B cell (primary cell): Measurements from ENCODE around the gene XXYLT1. TPM values are rescaled to one million over a fixed set of nuclear protein-coding genes. Genes with fewer than 3 reads are reported as not detected.

ENCODE experiments used
- ATAC-seq: fragments of 200-7000 bp; cut with Tn5 transposase; one replicate; pipeline ENCODE4 v1.10.0; 2021; ENCODE audit warnings: low read depth, mild to moderate bottlenecking, moderate number of reproducible peaks, moderate library complexity
- CTCF ChIA-PET: fragments of 350-600 bp; sonication (Branson Sonifier 250); formaldehyde crosslinking; loops from one replicate; lab custom pipeline; 2021; ENCODE audit warnings: antibody characterized with exemption, inconsistent platforms; lab: Charles Lee
- POLR2A ChIA-PET: fragments of 350-600 bp; sonication (Branson Sonifier 250); formaldehyde crosslinking; loops from one replicate; lab custom pipeline; 2021; ENCODE audit warnings: antibody characterized with exemption; lab: Charles Lee
- DNase-seq: peaks from one replicate; pipeline ENCODE4 v3.0.0; 2013
- H2AFZ ChIP-seq: 2 replicates; pipeline ENCODE4 v1.6.1; 2012; ENCODE audit warnings: mild to moderate bottlenecking, low read depth, low read length; ENCODE audit not compliant: insufficient read depth, poor library complexity, severe bottlenecking
- H3K27ac ChIP-seq, 2 donors: 1 replicate in 1 of 2; 2 replicates in 1 of 2; pipeline ENCODE4 v1.5.1; 2012 to 2013; ENCODE audit warnings: low read length in 2 of 2, mild to moderate bottlenecking in 2 of 2, moderate library complexity in 1 of 2
- H3K27me3 ChIP-seq, 4 experiments: fragments of 200-600 bp in 1 of 4; sonication (generic) in 1 of 4; replicated peaks in 1 of 4; 1 replicate in 2 of 4; 2 replicates in 2 of 4; pipeline versions ENCODE4 v1.6.1 to v1.7.0; 2013 to 2016; ENCODE audit warnings: low read length in 3 of 4, mild to moderate bottlenecking in 2 of 4, mixed read lengths in 1 of 4, moderate library complexity in 1 of 4; ENCODE audit not compliant: insufficient read depth in 4 of 4, control insufficient read depth in 3 of 4; ENCODE audit errors: control extremely low read depth in 1 of 4
- H3K36me3 ChIP-seq, 2 experiments: replicated peaks in 1 of 2; 1 replicate in 1 of 2; 2 replicates in 1 of 2; pipeline versions ENCODE4 v1.6.1 to v1.7.1; 2013; ENCODE audit warnings: low read length in 1 of 2; ENCODE audit not compliant: insufficient read depth in 2 of 2, control insufficient read depth in 1 of 2; ENCODE audit errors: control extremely low read depth in 1 of 2, extremely low read depth in 1 of 2
- H3K4me1 ChIP-seq, 2 donors: fragments of 200-600 bp in 1 of 2; sonication (generic) in 1 of 2; 1 replicate in 1 of 2; 2 replicates in 1 of 2; pipeline versions ENCODE4 v1.5.1 to v1.6.1; 2013 to 2017; ENCODE audit warnings: low read length in 2 of 2; ENCODE audit not compliant: control insufficient read depth in 2 of 2, insufficient read depth in 2 of 2
- H3K4me2 ChIP-seq: replicated peaks from 2 replicates; pipeline ENCODE3; 2012; ENCODE audit warnings: mild to moderate bottlenecking, low read depth, low read length; ENCODE audit not compliant: poor library complexity, severe bottlenecking
- H3K4me3 ChIP-seq, 5 experiments: fragments of 200-600 bp in 1 of 5; sonication (generic) in 1 of 5; 1 replicate in 3 of 5; 2 replicates in 2 of 5; pipeline versions ENCODE4 v1.5.1 to v1.7.0; 2011 to 2016; ENCODE audit warnings: low read length in 4 of 5, mild to moderate bottlenecking in 4 of 5, low read depth in 2 of 5, control low read depth in 1 of 5, moderate library complexity in 1 of 5; ENCODE audit not compliant: insufficient read depth in 1 of 5; ENCODE audit errors: control extremely low read depth in 1 of 5, extremely low read depth in 1 of 5
- H3K79me2 ChIP-seq: fragments of 200-600 bp; sonication (generic); one replicate; pipeline ENCODE4 v1.6.0; 2016; ENCODE audit warnings: low read length; ENCODE audit not compliant: control insufficient read depth, insufficient read depth
- H3K9ac ChIP-seq: fragments of 200-600 bp; sonication (generic); 2 replicates; pipeline ENCODE4 v1.6.1; 2017; ENCODE audit warnings: mild to moderate bottlenecking, low read length, moderate library complexity
- H3K9me3 ChIP-seq, 3 donors: one replicate each; pipeline versions ENCODE4 v1.6.1 to v1.7.1; 2013; ENCODE audit warnings: low read length in 2 of 3; ENCODE audit not compliant: control insufficient read depth in 2 of 3, insufficient read depth in 1 of 3; ENCODE audit errors: control extremely low read depth in 1 of 3
- H4K20me1 ChIP-seq: 2 replicates; pipeline ENCODE4 v1.6.0; 2012; ENCODE audit warnings: mild to moderate bottlenecking, low read length; ENCODE audit not compliant: insufficient read depth, control insufficient read depth, poor library complexity, severe bottlenecking
- H3K27ac Mint-ChIP-seq: one replicate; pipeline ENCODE4 v1.8.0; 2021; ENCODE audit warnings: mixed read lengths
- H3K27me3 Mint-ChIP-seq: one replicate; pipeline ENCODE4 v1.8.0; 2021; ENCODE audit warnings: mixed read lengths
- H3K4me1 Mint-ChIP-seq: one replicate; pipeline ENCODE4 v1.8.0; 2021; ENCODE audit warnings: mixed read lengths
- H3K4me3 Mint-ChIP-seq: one replicate; pipeline ENCODE4 v1.8.0; 2021; ENCODE audit warnings: mixed read lengths
- H3K9me3 Mint-ChIP-seq: one replicate; pipeline ENCODE4 v1.8.0; 2022; ENCODE audit warnings: mixed read lengths; ENCODE audit not compliant: insufficient read depth
- EZH2 ChIP-seq: IDR thresholded peaks from 2 replicates; pipeline ENCODE4 v1.6.1; 2012; ENCODE audit warnings: borderline replicate concordance, low read depth, mild to moderate bottlenecking, moderate library complexity, low read length; ENCODE audit not compliant: insufficient read depth, poor library complexity, severe bottlenecking
- WGBS: methylation state at CpG from one replicate; pipeline ENCODE4 v1.1.5; 2013; ENCODE audit warnings: missing lambda C conversion rate; ENCODE audit not compliant: insufficient coverage; 5-methylcytosine and 5-hydroxymethylcytosine counted together
- intact Hi-C: fragments of 100-400 bp; cut with micrococcal nuclease; formaldehyde crosslinking; loops from one replicate; pipeline ENCODE4 v1.10.0; 2022
- polyA plus RNA-seq: library from polyadenylated mRNA; depleted of rRNA; stranded (reverse); fragments of >200 nt; gene quantifications from 2 replicates; pipeline ENCODE4 v1.2.3, GENCODE V29; 2012
- total RNA-seq, 2 donors: library from RNA; stranded (reverse); fragments of 120-200 nt in 1 of 2; gene quantifications; 1 replicate in 1 of 2; 2 replicates in 1 of 2; pipeline versions ENCODE4 v1.2.3 to v1.2.4, GENCODE V29; 2013 to 2022
- TF ChIP-seq, protein P1 (sequence below): fragments of 200-600 bp; IDR thresholded peaks from one replicate; pipeline ENCODE4 v1.8.0; 2022; ENCODE audit warnings: antibody characterized with exemption, mild to moderate bottlenecking

Gene XXYLT1
- total and polyA plus RNA-seq, 2 donors (not counting 1 experiment from before 2014, with no cell fraction given): 2.6 to 11.2 TPM

DNA sequence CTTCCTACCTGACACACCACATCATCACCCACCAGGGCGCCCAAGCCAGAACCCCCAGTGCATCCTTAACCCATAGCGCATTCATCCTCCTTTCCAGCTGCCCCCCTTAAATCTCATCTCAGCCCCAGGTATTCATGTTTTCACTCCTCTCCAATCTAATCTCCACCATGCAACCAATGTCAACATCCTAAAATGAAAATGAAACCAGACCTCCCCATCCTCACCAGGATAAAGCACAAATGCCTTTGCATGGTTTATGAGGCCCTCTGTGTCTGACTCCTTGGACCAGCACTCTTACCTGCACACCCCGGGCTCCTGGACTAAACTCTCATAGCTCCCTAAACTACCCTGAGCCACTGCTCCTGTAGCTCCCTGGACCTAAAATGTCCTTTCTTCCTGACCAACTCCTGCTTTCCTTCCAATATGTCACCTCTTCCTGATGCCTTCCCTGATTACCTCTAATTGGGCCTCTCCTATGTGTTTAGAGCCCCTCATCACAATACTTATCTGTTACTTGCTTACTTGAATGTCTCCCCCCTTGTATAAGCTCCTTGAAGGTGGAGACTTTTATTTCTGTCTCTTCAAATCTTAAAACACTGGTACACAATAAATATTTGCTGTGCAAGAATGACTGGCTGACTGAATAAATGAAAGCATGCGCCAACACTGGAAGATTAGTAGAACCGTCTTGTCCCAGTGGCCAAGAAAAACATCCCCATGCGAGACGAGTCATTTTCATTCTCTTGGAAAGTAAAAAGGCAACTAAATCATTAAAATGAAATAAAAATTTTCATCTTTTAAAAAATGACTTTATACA, 142.5 kb downstream of the XXYLT1 start:
- no peaks in the 10 kb centered on the region for H3K9me3 Mint-ChIP-seq
- Histone ChIP-seq H3K79me2 (no peaks in the 10 kb centered on the region), H3K27ac (no peak overlapping the region), H3K27me3 (no peaks in the 10 kb centered on the region), H3K9me3 (no peaks in the 10 kb centered on the region), H3K36me3 (no peaks in the 10 kb centered on the region), H3K4me3 (peak overlapping the region in 1 of 5 experiments; percentile 53), H3K4me2 (peak overlapping the region; percentile 66), H3K9ac (peak overlapping the region; percentile 61), H4K20me1 (no peaks in the 10 kb centered on the region), H2AFZ (peak overlapping the region; percentile 23), H3K4me1 (peaks cover 37 to 52% of the 10 kb centered on the region in 2 donors)
- no peaks in the 10 kb centered on the region for H3K27me3 Mint-ChIP-seq
- intact Hi-C loops: loop anchor here (1.0 kb wide), 3 partner anchors 19 to 443 kb away; partner anchors contain the start of gene FAM43A
- ChIA-PET CTCF (interaction anchor here (0.9 to 3.6 kb wide), 8 partner anchors 19 to 456 kb away, joined by 3 to 14 read pairs (median 7); partner anchors contain the start of gene LSG1), POLR2A (interaction anchor here (1.1 to 1.4 kb wide), 3 partner anchors 29 to 443 kb away, joined by 3 to 4 read pairs (median 3); partner anchors contain the start of gene FAM43A)
- peak overlapping the region; percentile 75 for H3K4me3 Mint-ChIP-seq
- DNase-seq (peak; percentile 34), ATAC-seq (no peak)
- H3K4me1 Mint-ChIP-seq: peaks cover 73% of the 10 kb centered on the region
- no peak for TF ChIP-seq EZH2
- peak overlapping the region; percentile 33 for H3K27ac Mint-ChIP-seq
- 92% methylated on average over 3 of the region's 7 CpGs for WGBS

DNA sequence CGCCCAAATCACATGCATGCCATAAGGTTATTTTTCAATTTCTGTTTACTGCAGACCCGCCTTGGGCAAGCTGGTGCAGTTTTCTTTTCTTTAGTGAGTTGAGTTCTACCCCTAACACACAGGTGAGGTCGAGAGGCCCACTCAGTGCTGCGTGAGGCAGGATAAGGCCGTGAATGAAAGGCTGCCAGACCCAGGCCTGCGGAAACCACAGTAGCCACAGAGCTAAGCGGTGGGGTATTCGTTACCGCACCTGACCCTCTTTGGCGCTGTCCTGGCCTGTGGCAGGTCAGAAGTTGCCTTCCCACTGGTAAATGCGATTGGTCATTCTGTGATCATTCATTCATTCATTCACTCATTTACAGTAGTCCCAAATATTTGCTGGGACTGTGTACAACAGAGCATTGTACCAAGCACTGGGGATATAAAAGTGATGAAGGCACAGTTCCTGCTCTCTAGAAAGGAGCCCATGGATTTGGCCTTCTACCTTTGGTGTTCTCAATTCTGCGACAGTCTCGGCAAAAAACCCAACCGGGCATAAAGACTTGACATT, 144.8 kb downstream of the XXYLT1 start:
- Histone ChIP-seq H4K20me1 (no peaks in the 10 kb centered on the region), H3K27ac (no peak overlapping the region), H3K79me2 (no peaks in the 10 kb centered on the region), H3K4me2 (peak overlapping the region; percentile 20), H3K4me3 (no peak overlapping the region), H3K36me3 (no peaks in the 10 kb centered on the region), H3K9ac (no peak overlapping the region), H3K4me1 (peaks cover 37 to 52% of the 10 kb centered on the region in 2 donors), H2AFZ (peak overlapping the region; percentile 14), H3K9me3 (no peaks in the 10 kb centered on the region), H3K27me3 (no peaks in the 10 kb centered on the region)
- ATAC-seq (no peak), DNase-seq (no peak)
- ChIA-PET CTCF (interaction anchor here (1.5 to 2.8 kb wide), 3 partner anchors 19 to 443 kb away, joined by 4 to 8 read pairs (median 8); no protein-coding TSS in a partner anchor), POLR2A (no interaction called here)
- H3K4me1 Mint-ChIP-seq: peaks cover 62% of the 10 kb centered on the region
- intact Hi-C loops: no loop called here
- no peaks in the 10 kb centered on the region for H3K9me3 Mint-ChIP-seq
- WGBS: 53% methylated on average over 9 of the region's 14 CpGs
- no peak for TF ChIP-seq EZH2
- TF ChIP-seq, protein P1, sequence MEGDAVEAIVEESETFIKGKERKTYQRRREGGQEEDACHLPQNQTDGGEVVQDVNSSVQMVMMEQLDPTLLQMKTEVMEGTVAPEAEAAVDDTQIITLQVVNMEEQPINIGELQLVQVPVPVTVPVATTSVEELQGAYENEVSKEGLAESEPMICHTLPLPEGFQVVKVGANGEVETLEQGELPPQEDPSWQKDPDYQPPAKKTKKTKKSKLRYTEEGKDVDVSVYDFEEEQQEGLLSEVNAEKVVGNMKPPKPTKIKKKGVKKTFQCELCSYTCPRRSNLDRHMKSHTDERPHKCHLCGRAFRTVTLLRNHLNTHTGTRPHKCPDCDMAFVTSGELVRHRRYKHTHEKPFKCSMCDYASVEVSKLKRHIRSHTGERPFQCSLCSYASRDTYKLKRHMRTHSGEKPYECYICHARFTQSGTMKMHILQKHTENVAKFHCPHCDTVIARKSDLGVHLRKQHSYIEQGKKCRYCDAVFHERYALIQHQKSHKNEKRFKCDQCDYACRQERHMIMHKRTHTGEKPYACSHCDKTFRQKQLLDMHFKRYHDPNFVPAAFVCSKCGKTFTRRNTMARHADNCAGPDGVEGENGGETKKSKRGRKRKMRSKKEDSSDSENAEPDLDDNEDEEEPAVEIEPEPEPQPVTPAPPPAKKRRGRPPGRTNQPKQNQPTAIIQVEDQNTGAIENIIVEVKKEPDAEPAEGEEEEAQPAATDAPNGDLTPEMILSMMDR: no peak
- H3K27ac Mint-ChIP-seq: peak overlapping the region; percentile 69
- H3K4me3 Mint-ChIP-seq: peak overlapping the region; percentile 8
- no peaks in the 10 kb centered on the region for H3K27me3 Mint-ChIP-seq
